Uterus (tissue), 4 donors: Measurements from ENCODE around the gene EID2B. TPM values are rescaled to one million over a fixed set of nuclear protein-coding genes. Genes with fewer than 3 reads are reported as not detected.

Experiments used
- DNase-seq, 2 donors: peaks; one replicate each; pipeline ENCODE4 v3.0.0-alpha.2; 2019 to 2020
- H3K27ac ChIP-seq, 2 donors: fragments of 200-600 bp; sonication (generic); 1 replicate in 1 of 2; 2 replicates in 1 of 2; pipeline ENCODE4 v1.5.1; 2016 to 2018
- H3K27me3 ChIP-seq, 2 donors: fragments of 200-600 bp; sonication (generic); one replicate each; pipeline ENCODE4 v1.5.1; 2018 to 2019; ENCODE audit warnings: control low read depth in 1 of 2
- H3K36me3 ChIP-seq, 2 donors: fragments of 200-600 bp; sonication (generic); one replicate each; pipeline ENCODE4 v1.5.1; 2019; ENCODE audit warnings: control low read depth in 1 of 2
- H3K4me1 ChIP-seq, 2 donors: fragments of 200-600 bp; sonication (generic); one replicate each; pipeline ENCODE4 v1.5.1; 2018 to 2019; ENCODE audit warnings: control low read depth in 1 of 2
- H3K4me3 ChIP-seq, 2 donors: fragments of 200-600 bp; sonication (generic); 1 replicate in 1 of 2; 2 replicates in 1 of 2; pipeline ENCODE4 v1.5.1; 2018 to 2019; ENCODE audit warnings: mild to moderate bottlenecking in 1 of 2
- H3K9me3 ChIP-seq, 2 donors: fragments of 200-600 bp; sonication (generic); one replicate each; pipeline ENCODE4 v1.5.1; 2019; ENCODE audit warnings: control low read depth in 1 of 2
- CTCF ChIP-seq, 4 experiments: fragments of 200-600 bp in 2 of 4; fragments of 450-650 bp in 2 of 4; sonication (generic) in 2 of 4; IDR thresholded peaks; one replicate each; pipeline ENCODE4 v1.5.1; 2016 to 2019; ENCODE audit warnings: antibody characterized with exemption in 4 of 4, mild to moderate bottlenecking in 2 of 4, moderate library complexity in 1 of 4
- POLR2A ChIP-seq, 2 donors: fragments of 450-650 bp; IDR thresholded peaks; one replicate each; pipeline ENCODE4 v1.6.1; 2016; ENCODE audit warnings: antibody characterized with exemption in 2 of 2, mild to moderate bottlenecking in 1 of 2, moderate library complexity in 1 of 2
- intact Hi-C: fragments of 100-400 bp; cut with DNase I; formaldehyde crosslinking; loops from one replicate; pipeline ENCODE4 v1.15.1; 2023; ENCODE audit warnings: low total_unique reads
- total RNA-seq, 4 donors: library from RNA; depleted of rRNA in 3 of 4; stranded (reverse); fragments of >200 nt in 3 of 4; gene quantifications; one replicate each; pipeline versions ENCODE4 v1.1.0 to v1.2.4, GENCODE V29; 2014 to 2023
- donor health status: DM: yes; HTN: yes; CAD: no.

Gene EID2B
- total RNA-seq, 4 donors from 2014 or later: 0.29 to 6.6 (median 5.1) TPM

DNA sequence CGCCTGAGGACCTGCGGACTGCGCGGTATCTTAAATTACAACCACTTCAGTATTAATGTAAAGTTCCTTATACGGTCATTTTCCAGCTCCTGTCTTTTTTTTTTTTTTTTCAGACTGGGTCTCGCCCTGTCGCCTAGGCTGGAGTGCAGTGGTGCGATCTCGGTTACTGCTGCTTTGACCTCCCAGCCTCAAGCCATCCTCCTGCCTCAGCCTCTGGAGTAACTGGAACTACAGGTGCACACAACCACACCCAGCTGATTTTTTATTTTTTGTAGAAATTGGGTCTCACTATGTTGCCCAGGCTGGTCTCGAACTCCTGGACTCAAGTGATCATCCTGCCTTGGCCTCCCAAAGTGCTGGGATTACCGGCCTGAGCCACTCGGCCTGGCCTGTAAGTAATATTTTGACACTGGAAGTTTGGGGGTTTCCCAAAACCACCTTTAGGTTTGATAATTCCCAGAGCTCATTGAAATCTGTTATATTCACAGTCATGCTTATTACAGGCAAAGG lies 406 bp upstream of the EID2B start:
- Histone ChIP-seq H3K9me3 (no peaks in the 10 kb centered on the region), H3K36me3 (no peaks in the 10 kb centered on the region), H3K27me3 (no peaks in the 10 kb centered on the region), H3K4me3 (peak overlapping the region in 1 of 2 donors; percentile 81), H3K27ac (no peak overlapping the region), H3K4me1 (peaks cover 0 to 1% of the 10 kb centered on the region in 2 donors)
- DNase-seq: no peak
- TF ChIP-seq POLR2A (IDR thresholded peaks at IDR 0.05) (no peak), CTCF (IDR thresholded peaks at IDR 0.05) (no peak)
- intact Hi-C loops: loop anchor here (10.0 kb wide), 1 partner anchor 58 kb away; no protein-coding TSS in a partner anchor

DNA sequence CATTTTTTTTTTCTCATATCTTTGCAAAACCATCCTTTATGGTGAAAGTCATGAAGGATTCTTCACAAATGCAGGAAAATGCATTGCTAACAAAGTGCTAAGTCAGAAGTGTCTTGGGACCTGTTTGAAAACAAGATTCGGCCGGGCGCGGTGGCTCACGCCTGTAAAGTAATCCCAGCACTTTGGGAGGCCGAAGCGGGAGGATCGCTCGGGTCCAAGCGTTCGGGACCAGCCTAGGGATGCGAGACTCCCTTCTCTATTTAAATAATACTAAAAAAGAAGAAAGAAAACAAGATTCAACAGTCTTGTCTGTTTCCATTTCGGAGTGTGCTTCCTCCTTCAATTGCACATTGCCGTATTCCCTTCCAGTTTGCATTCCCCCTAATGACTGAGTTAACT lies 819 bp downstream of the EID2B start:
- H3K27me3 ChIP-seq: no peaks in the 10 kb centered on the region
- peak overlapping the region; percentile 55 to 81 for H3K4me3 ChIP-seq
- peak overlapping the region; percentile 82 to 88 for H3K27ac ChIP-seq
- no peak for TF ChIP-seq CTCF (IDR thresholded peaks at IDR 0.05)
- no peak for TF ChIP-seq POLR2A (IDR thresholded peaks at IDR 0.05)
- intact Hi-C loops: loop anchor here (10.0 kb wide), 1 partner anchor 57 kb away; no protein-coding TSS in a partner anchor
- no peaks in the 10 kb centered on the region for H3K4me1 ChIP-seq
- DNase-seq: no peak
- H3K9me3 ChIP-seq: no peaks in the 10 kb centered on the region
- no peaks in the 10 kb centered on the region for H3K36me3 ChIP-seq

- intact Hi-C loops: no loop called here
- H3K27me3 ChIP-seq: no peaks in the 10 kb centered on the region
- no peaks in the 10 kb centered on the region for H3K4me1 ChIP-seq
- TF ChIP-seq CTCF (IDR thresholded peaks at IDR 0.05) (no peak), POLR2A (IDR thresholded peaks at IDR 0.05) (no peak)
- H3K4me3 ChIP-seq: no peak overlapping the region
- DNase-seq: no peak
- H3K36me3 ChIP-seq: no peaks in the 10 kb centered on the region
- no peak overlapping the region for H3K27ac ChIP-seq
- H3K9me3 ChIP-seq: no peaks in the 10 kb centered on the region
These were observed 7.4 kb downstream of the EID2B start for GRCh38 chr19:39525205-39525604.

DNA sequence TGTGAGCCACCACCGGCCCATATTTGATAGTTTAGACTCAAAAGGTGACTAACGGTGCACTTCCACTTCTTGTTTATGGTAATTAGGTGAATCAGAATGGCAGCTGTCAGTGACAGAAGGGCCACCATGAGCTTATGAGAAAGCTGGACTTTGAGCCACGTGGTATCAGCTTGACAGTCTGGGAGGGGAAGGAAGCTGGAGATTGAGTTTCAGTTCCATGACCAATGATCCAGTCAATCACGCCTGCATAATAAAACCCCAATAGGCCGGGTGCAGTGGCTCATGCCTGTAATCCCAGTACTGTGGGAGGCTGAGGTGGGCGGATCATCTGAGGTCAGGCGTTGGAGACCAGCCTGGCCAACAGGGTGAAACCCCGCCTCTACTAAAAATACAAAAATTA lies 8.2 kb downstream of the EID2B start:
- DNase-seq: no peak
- no peaks in the 10 kb centered on the region for H3K27me3 ChIP-seq
- TF ChIP-seq POLR2A (IDR thresholded peaks at IDR 0.05): no peak
- no peak for TF ChIP-seq CTCF (IDR thresholded peaks at IDR 0.05)
- no peaks in the 10 kb centered on the region for H3K4me1 ChIP-seq
- no peaks in the 10 kb centered on the region for H3K9me3 ChIP-seq
- H3K4me3 ChIP-seq: no peak overlapping the region
- intact Hi-C loops: no loop called here
- no peaks in the 10 kb centered on the region for H3K36me3 ChIP-seq
- H3K27ac ChIP-seq: no peak overlapping the region

DNA sequence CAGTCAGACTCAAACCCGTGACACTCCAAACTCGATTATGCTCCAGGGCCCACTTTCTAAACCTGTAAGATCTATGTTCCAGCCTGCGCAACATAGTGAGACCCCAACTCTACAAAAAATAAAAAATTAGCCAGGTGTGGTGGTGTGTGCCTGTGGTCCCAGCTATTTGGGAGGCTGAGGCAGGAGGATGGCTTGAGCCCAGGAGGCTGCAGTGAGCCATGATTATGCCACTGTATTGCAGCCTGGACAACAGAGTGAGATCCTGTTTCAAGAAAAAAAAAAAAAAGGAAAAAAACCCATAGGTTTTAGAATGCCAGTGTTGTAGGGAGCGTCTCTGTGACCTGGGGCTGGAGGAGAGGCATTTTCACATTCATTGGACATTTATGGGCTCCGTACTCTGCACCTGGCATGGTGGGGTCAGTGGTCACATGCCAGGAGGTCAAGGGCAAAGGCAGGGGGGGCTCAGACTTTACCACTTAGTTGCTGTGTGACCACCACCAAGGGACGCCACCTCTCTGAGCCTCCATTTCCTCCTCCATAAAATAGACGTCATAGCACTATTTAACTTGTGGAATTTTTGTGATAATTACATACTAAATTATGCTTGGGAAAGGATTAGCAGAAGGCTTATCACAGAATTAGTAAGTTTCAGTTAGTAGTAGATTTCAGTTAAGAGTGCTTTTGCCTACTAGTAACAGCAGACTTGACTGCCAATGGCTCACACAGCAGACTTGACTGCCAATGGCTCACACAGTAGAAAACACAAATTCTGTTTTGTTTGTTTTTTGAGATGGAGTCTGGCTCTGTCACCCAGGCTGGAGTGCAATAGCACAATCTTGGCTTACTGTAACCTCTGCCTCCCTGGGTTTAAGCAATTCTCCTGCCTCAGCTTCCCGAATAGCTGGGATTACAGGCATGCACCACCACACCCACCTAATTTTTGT lies 11.8 kb downstream of the EID2B start:
- no peak overlapping the region for H3K27ac ChIP-seq
- H3K27me3 ChIP-seq: peaks cover 0 to 5% of the 10 kb centered on the region in 2 donors
- H3K9me3 ChIP-seq: no peaks in the 10 kb centered on the region
- H3K4me3 ChIP-seq: no peak overlapping the region
- no peaks in the 10 kb centered on the region for H3K4me1 ChIP-seq
- no peak for DNase-seq
- intact Hi-C loops: no loop called here
- TF ChIP-seq CTCF (IDR thresholded peaks at IDR 0.05) (no peak), POLR2A (IDR thresholded peaks at IDR 0.05) (no peak)
- no peaks in the 10 kb centered on the region for H3K36me3 ChIP-seq
